ENCODE data around the gene ERICH4. TPM values are rescaled to one million over a fixed set of nuclear protein-coding genes. Genes with fewer than 3 reads are reported as not detected.
A peak's percentile ranks its signal among the peaks of the same experiment; 100 is the strongest.
"Not testable (repeated sequence)": the region's sequence is repeated elsewhere in the genome, so short reads cannot be mapped to it uniquely, and the experiment has no call there.

Gene ERICH4
- polyA plus RNA-seq (2013, experiment 1 of 2; ENCODE audit: insufficient read length), result not detected
- polyA plus RNA-seq (2013, experiment 2 of 2; ENCODE audit: insufficient read length), result not detected

GRCh38 chr19:41442473-41443355, at the start of gene ERICH4:
ERICH4 (plus strand) TSS chr19:41443156; CDS start chr19:41443170, 14 bp downstream.
- no peak for DNase-seq

DNA sequence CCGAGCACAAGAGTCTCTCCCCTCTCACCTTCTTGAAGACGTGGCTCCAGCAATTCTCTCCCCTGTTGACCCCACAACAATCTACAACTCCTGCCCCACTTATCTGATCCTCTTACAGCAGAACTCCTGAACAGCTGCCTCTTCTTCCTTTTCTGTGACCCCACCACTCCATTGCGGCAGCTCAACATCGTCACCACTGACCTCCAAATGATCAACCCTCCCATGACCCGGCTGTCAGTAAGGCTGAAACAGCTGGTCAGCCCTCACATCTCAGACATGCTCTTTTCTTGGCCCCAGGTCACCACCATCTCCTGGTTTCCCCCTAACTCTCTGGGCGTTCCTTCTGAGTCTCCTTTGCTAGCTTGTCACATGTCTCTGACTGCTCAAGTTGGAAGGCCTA, 47.6 kb upstream of the ERICH4 start:
- DNase-seq, result no peak

GRCh38 chr19:41397086-41398049, 45.6 kb upstream of the ERICH4 start, which contains the start of the genes BCKDHA and EXOSC5:
BCKDHA (plus strand) TSS chr19:41397818; CDS start chr19:41397828, 10 bp downstream.
EXOSC5 (minus strand) TSS chr19:41397359; CDS start chr19:41397328, 31 bp downstream.
- DNase-seq, result peak; percentile 100

DNA sequence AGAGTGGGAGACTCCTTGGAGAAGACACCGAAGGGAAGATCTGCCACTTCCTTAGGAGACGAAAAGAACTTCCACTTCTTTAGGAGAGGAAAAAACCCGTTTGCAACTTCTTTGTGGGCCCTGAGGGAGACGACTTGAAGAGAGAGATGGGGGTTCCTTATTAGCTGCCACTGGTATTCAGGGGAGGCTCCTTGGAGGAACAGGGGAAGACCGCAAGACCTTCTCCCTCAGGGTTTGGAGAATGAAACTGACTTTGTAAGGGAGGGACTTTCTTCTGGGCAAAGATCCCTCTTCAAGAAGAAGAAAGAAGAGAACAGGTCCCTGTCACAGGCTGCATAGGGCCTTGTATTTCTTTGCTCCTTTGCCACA, 44.9 kb upstream of the ERICH4 start:
- no peak for DNase-seq

- no peak for DNase-seq
Observed at GRCh38 chr19:41398598-41398997, 44.4 kb upstream of the ERICH4 start.

- no peak for DNase-seq
Observed at GRCh38 chr19:41399091-41399490, 43.9 kb upstream of the ERICH4 start.

DNA sequence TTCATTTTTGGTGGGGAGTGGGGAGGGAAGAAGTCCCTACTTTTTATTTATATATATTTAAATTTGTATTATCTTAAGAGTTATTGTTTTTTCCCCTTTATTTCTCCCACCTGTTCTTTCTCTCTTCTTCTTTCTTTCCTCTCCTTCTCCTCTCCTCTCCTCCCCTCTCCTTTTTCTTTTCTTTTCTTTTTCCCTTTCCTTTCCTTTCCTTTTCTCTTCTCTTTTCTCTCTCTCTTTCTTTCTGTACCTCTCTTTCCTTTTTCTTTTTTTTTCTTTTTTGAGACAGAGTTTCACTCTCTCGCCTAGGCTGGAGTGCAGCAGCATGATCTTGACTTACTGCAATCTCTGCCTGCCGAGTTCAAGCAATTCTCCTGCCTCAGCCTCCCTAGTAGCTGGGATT, 43.4 kb upstream of the ERICH4 start:
- no peak for DNase-seq

- DNase-seq, result no peak
Observed at GRCh38 chr19:41401483-41401882, 41.5 kb upstream of the ERICH4 start.

GRCh38 chr19:41402010-41402409, 40.9 kb upstream of the ERICH4 start:
- DNase-seq, result no peak

DNA sequence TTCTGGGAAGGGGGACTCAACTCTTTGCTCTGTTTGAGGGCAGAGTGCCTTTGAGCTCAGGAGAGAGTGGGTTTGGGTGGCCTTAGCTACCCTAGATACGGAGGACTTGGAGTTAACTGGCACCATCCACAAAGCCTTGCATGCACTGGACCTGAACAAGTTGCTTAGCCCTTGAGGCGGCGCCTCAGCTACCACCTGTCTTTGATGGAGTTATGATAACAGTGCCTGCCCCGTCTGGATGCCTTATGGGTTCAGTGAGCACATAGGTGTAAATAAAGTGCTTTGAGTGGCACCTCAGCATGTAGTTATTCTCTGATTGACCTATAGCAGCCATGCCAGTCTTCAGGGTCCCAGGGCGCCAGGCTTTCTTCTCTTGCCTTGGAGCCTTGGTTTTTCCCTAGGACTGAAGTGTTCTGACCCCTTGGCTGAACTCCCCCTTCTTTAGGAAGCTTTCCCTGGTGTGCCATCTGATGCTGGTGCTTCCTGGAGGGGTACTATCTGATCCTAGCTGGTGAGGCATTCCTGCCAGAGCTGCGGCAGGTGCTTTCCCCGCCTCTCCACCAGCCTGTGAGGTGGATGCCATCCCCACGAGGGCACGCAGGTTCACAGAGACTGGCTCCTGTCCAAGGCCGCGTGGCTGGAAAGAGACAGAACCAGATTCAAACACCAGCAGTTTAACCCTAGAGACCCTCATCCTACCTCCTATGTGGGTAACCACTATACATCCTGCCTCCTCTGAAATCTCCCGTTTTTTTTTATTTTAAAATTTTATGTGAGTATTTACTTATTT, 39.6 kb upstream of the ERICH4 start:
- no peak for DNase-seq

GRCh38 chr19:41405776-41406175, 37.2 kb upstream of the ERICH4 start:
- no peak for DNase-seq

- DNase-seq, result no peak
Observed at GRCh38 chr19:41407271-41407670, 35.7 kb upstream of the ERICH4 start.

GRCh38 chr19:41408256-41408655, 34.7 kb upstream of the ERICH4 start:
- DNase-seq, result no peak

GRCh38 chr19:41408846-41409245, 34.1 kb upstream of the ERICH4 start:
- not testable (repeated sequence) for DNase-seq

DNA sequence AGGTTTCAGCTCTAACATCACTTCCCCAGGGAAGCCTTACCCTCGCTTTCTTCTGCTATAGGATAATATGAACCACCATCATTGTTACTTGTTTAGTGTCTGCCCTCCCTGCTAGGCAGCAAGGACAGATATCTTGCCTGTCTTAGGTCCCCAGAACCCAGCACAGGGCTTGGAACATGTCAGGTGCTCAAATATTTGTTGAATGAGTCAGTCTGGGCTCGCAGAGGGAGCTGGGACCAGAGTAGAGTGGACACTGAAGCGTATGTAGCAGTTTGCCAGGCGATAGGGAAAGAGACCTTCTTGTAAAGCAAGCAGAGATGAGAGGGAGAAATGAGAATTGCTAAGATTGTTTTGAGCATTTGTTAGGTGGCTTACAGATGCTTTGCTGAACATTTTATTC, 33.7 kb upstream of the ERICH4 start:
- DNase-seq, result no peak

GRCh38 chr19:41410336-41411054, 32.5 kb upstream of the ERICH4 start:
- DNase-seq, result no peak

GRCh38 chr19:41411100-41411967, 31.6 kb upstream of the ERICH4 start:
- DNase-seq, result no peak

- DNase-seq, result no peak
Observed at GRCh38 chr19:41411968-41412265, 31.0 kb upstream of the ERICH4 start.

- no peak for DNase-seq
Observed at GRCh38 chr19:41412953-41413352, 30.0 kb upstream of the ERICH4 start.

GRCh38 chr19:41413947-41414346, 29.0 kb upstream of the ERICH4 start:
- no peak for DNase-seq

GRCh38 chr19:41414461-41414860, 28.5 kb upstream of the ERICH4 start:
- no peak for DNase-seq

Measured in fibroblast of skin of abdomen (primary cell).